ENCODE data around the gene PDE4D.

The PDE4D gene

GRCh38 chr5:59838989-59839388 is 54.5 kb downstream of the PDE4D start:
- DNase-seq (ENCODE audit: low read depth): no peak

GRCh38 chr5:59838067-59838466 is 55.5 kb downstream of the PDE4D start:
- DNase-seq (ENCODE audit: low read depth): no peak

GRCh38 chr5:59837071-59837470 is 56.5 kb downstream of the PDE4D start:
- no peak for DNase-seq (ENCODE audit: low read depth)

- DNase-seq (ENCODE audit: low read depth): no peak
Observed at GRCh38 chr5:59835800-59836199, 57.7 kb downstream of the PDE4D start.

- DNase-seq (ENCODE audit: low read depth): no peak
Observed at GRCh38 chr5:59833448-59833847, 60.1 kb downstream of the PDE4D start.

GRCh38 chr5:59832577-59833301 is 60.8 kb downstream of the PDE4D start:
- no peak for DNase-seq (ENCODE audit: low read depth)

- DNase-seq (ENCODE audit: low read depth): no peak
Observed at GRCh38 chr5:59831326-59832010, 62.1 kb downstream of the PDE4D start.

GRCh38 chr5:59830536-59831200 is 62.9 kb downstream of the PDE4D start:
- DNase-seq (ENCODE audit: low read depth): no peak

- DNase-seq (ENCODE audit: low read depth): no peak
Observed at GRCh38 chr5:59829922-59830321, 63.6 kb downstream of the PDE4D start.

- no peak for DNase-seq (ENCODE audit: low read depth)
Observed at GRCh38 chr5:59829386-59829785, 64.1 kb downstream of the PDE4D start.

- DNase-seq (ENCODE audit: low read depth): no peak
Observed at GRCh38 chr5:59828623-59829022, 64.9 kb downstream of the PDE4D start.

- DNase-seq (ENCODE audit: low read depth): no peak
Observed at GRCh38 chr5:59826996-59827395, 66.5 kb downstream of the PDE4D start.

- no peak for DNase-seq (ENCODE audit: low read depth)
Observed at GRCh38 chr5:59823420-59823819, 70.1 kb downstream of the PDE4D start.

GRCh38 chr5:59819806-59820205 is 73.7 kb downstream of the PDE4D start:
- DNase-seq (ENCODE audit: low read depth): no peak

GRCh38 chr5:59817536-59817935 is 76.0 kb downstream of the PDE4D start:
- DNase-seq (ENCODE audit: low read depth): no peak

- DNase-seq (ENCODE audit: low read depth): no peak
Observed at GRCh38 chr5:59816654-59817300, 76.7 kb downstream of the PDE4D start.

- DNase-seq (ENCODE audit: low read depth): no peak
Observed at GRCh38 chr5:59814537-59814872, 79.0 kb downstream of the PDE4D start.

GRCh38 chr5:59813761-59814536 is 79.6 kb downstream of the PDE4D start:
- no peak for DNase-seq (ENCODE audit: low read depth)

GRCh38 chr5:59810041-59810440 is 83.5 kb downstream of the PDE4D start:
- peak; percentile 30 for DNase-seq (ENCODE audit: low read depth)

GRCh38 chr5:59807806-59808205 is 85.7 kb downstream of the PDE4D start:
- DNase-seq (ENCODE audit: low read depth): no peak

GRCh38 chr5:59800347-59800893 is 93.1 kb downstream of the PDE4D start:
- DNase-seq (ENCODE audit: low read depth): no peak

All from activated T-helper 1 cell treated with Interleukin-2 at 50 U/mL for 16 hours (primary cell).